Suppressor macrophage treated with lipopolysaccharide for 1 hour (primary cell): Measurements from ENCODE around the gene IFT122.

Source experiments
- DNase-seq, 3 donors: peaks; one replicate each; pipeline ENCODE4 v3.0.0-alpha.2; 2020 to 2022

The IFT122 gene

DNA sequence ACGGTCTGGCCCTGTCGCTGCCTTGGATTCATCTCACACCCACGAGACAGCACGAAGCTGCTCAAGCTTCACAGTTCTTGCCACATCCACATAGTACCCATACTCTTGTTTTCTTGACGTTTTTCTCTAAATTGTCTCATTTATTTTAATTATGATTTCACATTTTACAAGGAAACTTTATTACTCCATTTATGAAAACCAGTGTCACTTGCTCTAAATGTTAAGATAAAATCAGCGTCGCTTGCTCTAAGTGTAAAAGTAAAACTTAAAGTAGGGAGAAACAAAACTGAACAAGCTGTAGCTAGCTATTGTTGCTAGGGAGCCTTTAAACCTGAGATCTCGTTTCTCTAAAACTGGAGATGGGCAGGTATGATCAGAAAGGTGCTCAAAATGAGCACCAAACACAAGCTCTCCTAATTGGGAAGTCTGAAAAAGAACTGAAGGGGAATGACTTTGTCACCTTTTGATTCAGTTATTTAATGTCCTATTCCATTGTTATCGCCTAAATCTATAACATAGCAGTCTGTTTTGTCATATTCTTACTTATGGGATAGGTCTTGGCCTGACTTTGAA lies 680 bp downstream of the IFT122 start:
- DNase-seq: peak in 2 of 3 donors; percentile 72 to 76

DNA sequence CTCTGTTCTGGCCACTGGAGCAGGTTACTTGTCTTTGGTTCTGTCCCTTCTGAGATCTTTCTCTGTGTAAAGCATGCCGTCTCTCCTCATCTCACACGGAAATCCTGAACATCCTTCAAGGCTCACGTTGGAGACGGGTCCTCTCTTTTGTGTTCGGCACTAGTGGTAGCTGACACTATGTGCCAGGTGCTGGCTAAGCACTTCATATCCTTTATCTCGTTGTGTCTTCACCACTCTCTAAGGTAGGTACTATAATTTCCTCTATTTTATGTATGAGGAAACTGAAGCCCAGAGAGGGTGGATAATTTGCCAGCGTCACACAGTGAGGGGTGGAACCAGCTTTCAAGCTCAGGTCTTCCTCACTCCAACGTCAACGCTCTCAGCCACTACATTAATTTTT lies 1.2 kb downstream of the IFT122 start:
- no peak for DNase-seq

DNA sequence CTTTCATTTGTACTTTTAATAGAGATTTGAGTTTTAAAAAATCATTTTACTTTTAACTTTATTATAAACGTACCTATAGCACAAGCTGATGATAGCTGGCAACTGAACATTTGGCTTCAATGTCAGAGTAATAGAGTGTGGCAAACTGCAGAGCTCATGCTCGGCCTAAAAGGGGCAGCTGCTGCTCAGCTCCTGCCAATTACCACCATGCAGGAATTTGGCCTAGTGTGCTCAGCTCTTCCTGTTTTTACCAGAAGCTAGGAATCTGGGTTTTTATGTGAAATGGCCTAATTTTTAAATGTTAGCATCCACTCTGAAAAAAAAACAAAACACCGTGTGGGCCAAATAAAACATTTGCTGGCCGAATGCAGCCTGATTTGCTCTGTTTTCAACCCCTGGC lies 1.8 kb downstream of the IFT122 start:
- DNase-seq: peak in 1 of 3 donors; percentile 41

DNA sequence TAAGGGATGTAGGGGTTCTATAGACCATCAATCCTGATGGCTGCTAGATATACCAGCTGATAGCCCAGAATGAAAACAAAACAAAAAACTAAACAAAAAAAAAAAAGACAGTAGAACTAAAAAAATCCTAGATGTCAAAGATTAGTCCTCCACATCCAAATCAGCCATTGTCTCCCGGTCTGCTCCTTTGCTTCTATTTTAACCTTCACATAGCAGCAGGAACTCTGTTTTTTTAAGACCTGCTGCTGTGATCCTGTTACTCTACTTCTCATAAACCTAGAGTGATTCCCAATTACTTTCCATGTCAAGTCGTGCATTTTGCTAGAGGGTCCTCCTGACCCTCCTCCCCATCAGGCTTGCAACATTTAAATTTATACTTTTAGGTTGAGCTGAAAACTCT lies 2.5 kb downstream of the IFT122 start:
- no peak for DNase-seq

DNA sequence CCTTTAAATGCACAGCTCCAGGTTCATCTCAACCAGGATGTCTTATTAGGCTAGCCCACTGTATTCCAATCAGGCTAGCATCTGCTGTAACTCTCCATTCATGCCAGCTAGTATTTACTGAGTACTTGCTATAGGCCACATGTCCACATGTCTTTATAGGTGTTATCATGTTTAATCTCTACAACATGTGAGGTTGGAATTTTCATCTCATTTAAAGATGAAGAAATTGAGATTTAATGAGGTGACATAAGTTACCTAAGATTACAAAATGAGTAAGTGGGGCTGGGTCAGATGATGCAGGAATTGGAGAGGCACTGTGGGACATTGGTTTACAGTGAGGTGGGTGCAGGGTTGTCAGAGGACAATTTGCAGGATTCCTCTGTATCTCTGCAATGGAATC lies 2.9 kb downstream of the IFT122 start:
- DNase-seq: no peak

DNA sequence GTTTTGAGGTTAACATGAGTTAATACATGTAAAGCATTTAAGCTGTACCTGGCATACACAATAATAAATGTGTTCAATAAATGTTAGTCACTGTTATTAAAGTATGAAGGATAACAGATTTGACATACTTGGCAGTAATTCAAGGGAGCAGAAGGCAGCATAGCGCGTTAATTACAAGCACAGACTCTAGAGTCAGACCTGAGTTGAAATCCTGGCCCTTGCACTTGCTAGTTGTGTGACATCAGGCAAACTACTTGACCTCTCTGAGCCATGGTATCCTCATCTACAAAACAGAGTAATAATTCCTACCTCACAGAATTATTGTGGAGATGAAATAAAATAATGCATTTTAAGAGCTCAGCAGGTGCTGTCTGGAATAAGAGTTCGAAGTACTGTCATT lies 5.4 kb downstream of the IFT122 start:
- no peak for DNase-seq

DNA sequence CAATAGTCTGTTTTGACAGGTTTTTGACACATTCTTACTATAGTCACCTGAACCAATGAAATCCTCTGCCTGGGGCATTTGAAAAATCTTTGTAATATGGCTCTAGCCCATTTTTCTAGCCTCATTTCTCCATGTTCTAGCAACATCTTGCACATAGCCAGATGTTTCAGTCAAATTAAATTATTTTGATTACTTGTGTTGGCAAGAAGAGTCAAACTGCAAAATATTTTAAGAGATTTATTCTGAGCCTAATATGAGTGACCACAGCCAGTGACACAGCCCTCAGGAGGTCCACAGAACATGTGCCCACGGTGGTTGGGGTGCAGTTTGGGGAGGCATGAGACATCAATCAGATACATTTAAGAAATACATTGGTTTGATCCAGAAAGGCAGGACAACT lies 6.9 kb downstream of the IFT122 start:
- DNase-seq: no peak

DNA sequence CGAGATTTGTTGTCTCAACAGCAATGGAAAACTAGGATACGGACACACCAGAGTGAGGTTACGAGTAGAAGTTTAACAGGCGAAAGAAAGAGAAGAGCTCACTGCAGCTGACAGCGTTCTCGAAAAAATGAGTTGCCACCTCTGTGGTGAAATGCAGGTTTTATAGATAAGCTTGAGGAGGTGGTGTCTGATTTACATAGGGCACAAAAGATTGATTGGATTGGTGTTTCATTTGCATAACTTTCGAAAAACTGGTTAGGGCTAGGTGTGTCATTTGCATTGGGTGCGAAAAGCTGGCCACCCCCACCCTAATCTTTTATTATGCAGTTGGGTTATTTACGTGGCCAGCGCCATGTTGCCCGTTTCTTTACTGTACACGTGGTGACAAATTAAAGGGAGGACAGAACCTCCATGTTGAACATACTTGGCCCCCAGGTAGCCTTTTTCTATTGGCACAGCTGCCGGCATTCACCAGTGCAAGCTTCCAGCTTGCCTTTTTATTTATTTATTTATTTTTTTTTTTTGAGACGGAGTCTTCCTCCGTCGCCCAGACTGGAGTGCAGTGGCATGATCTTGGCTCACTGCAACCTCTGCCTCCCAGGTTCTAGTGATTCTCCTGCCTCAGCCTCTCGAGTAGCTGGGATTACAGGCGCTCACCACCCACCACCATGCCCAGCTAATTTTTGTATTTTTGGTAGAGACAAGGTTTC lies 8.3 kb downstream of the IFT122 start:
- DNase-seq: no peak

DNA sequence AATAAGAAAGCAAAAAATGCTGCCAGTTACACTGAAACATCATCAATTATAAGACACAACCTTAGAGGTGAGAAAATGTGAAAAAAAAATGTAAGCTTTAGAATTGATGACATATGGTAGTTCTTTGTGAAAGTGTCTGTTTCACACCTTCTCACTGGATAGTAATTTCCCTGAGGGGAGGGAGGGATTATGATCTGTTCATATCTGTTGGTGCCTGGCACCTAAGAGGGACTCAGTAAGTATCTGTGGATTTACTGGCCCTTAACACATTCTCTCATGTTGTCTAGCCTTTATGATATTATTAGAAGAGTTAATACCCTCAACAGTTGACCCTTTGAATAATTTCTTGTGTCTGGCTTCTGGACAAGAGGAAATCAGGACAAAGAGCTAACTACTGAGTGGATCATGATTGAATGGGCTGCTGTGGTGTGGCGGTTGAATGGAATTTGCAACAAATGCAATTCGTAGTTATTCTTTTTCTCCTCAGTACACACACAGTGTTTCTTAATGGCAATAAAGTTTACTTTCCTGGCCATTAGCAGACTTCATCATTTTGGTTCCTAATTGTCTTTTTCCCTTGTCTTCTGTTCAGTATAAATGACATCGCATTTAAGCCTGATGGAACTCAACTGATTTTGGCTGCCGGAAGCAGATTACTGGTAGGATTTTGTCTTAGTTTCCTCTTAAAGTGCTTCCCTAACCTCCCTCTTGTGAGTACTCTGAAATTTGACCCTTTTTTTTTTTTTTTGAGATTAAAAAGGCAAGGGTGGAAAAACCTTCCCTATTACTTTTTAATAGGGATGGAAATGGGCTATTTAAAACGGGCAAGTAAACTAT lies 9.5 kb downstream of the IFT122 start:
- DNase-seq: no peak

DNA sequence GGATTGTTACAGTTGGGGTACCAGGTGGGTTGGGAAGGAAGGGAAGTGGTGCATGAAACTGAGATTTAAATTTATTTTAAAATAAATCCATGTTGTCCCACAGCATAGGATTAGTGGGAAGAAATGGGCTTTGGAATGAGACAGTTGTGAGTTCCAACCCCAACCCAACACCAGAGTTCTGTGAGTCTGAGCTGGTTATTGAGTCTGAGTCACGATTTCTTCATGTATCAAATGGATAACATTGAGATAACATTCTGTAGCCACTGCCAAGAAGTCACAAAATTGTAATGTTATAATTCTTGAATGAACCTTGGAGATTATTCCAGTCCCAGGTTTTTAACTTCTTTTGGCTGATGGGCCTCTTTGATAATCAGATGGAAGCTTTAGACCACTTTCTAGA lies 13.7 kb downstream of the IFT122 start:
- DNase-seq: no peak

DNA sequence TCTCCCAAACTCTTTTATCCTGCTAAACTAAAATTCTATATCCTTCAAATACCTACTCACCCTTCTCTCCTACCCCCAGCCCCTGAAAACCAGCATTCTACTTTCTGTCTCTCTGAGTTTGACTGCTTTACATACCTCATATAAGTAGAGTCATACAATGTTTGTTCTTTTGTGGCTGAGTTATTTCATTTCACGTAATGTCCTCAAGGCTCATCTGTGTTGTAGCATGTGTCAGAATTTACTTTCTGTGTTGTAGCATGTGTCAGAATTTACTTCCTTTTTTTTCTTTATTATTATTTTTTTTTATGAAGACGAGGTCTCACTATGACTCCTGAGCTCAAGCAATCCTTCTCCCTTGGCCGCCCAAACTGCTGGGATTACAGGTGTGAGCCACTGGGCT lies 20.1 kb downstream of the IFT122 start:
- DNase-seq: no peak

DNA sequence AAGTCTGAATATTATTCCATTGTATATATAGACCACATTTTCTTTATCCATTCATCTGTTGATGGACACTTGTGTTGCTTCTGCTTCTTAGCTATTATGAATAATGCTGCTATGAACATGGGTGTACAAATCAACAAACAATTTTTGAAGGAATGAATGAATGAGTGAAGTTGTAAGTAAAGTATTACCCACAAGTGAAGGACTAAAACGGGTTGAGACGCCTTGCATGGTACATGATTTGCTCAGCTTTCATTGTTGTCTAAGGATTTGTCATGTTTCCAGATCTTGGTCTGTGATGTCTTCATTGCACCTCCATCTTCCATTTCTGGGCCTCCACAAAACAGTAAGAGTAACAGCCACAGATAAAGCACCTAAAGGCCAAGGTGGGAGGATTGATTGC lies 20.5 kb downstream of the IFT122 start:
- DNase-seq: no peak

DNA sequence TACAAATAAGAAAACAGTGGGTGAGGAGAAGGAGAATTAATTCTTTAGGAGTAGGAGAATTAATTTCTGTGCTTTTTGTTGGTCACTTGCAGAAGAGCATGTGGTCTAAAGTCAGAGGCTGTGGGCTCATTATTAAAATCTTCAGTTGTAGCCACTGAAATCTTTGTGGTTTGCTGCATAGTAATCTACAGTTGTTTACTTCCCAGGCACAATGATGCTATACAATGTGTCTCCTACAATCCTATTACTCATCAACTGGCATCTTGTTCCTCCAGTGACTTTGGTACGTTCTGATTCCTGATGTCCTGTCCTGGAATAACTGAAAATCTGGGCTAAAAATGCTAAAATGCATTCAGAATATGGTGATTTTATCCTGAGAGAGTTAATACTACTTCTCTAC lies 21.0 kb downstream of the IFT122 start:
- DNase-seq: no peak

DNA sequence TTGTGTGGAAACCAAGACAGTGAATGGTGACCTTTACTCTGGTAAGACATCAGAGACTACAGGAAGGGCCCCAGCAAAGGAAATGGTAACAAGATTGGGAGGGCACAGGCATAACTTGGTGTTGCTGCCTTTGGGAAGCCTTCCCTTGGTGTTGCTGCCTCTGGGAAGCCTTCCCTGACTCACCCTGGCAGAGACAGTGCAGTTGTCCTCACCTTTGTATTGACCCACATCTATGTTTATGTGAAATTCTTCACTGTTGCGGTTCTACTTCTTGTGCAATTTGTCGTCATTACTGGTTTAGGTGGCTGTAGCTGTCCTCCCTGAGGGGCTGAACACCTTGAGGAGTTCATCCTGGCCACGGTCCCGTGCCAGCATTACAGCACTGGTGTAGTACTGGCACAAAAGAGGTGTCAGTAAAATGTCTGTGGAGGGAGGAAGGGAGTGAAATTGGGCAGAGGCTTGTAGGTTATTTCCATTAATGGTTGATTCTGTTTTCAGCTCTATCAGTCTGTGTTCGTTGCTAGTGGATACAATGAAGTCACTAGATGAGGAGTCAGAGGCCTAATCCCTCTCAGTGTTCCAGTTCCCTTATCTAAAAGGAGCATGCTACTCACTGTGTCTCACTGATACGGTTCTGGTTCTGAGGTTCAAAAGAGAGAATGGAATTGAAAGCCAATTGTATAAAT lies 21.6 kb downstream of the IFT122 start:
- peak in 1 of 3 donors; percentile 27 for DNase-seq

DNA sequence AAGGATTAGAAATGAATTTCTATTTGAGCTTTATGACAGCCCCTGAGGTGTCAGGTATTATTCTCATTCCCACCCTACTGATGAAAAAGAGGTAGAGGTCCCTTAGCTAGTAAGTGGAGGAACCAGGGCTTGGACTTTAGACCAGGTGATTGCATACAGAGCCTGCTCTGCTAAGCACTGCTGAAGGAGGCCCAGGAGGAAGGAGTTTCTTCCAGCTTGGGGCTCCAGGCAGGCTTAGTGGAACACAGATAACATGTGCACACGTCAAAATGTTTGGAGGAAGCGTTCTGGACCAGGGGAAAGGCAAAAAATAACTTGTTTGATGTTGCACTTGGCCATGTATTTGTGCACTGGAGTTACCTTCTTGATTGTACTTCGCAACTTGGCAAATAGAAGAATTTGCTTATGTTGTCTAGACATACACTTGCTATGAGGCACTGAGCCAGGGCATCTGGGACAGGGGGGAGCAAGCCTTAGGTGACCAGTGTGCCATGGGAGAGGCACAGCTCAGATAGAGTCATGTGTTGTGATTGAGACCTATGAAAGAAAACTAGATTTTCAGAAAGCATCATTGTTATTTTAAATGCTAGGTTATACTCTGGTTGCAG lies 22.4 kb downstream of the IFT122 start:
- no peak for DNase-seq

DNA sequence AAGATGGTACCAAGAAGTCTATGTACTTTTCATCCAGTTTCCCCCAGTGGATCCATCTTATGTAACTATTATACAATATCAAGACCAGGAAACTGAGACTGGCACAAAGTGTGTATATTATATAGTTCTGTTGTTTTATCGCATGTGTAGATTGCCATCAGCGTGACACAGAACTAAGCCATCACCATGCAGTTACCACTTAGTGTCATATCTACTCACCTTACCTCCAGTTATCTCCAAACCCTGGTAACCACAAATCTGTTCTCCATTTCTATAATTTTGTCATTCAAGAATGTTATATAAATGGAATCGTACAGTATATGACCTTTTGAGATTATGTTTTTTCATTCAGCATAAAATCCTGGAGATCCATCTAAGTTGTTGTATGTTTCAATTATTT lies 23.1 kb downstream of the IFT122 start:
- no peak for DNase-seq

DNA sequence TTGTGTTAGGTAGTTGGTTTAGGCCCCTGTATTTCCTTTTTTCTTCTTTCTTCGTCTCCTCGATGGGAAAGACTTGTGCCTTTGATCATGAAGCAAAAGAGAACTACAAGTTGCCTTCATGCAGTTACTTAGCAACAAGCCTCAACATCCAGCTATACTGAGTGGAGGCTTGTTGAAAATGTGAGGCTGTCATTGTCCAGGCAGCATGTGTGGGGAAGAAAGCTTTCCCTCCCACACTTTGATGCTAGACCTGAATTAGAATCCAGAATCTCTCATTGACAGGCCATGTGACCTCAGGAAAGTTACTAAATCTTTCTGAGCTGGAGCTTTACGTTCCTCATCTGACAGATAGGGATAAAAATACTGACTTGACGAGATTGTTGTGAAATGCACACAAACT lies 23.7 kb downstream of the IFT122 start:
- DNase-seq: no peak

DNA sequence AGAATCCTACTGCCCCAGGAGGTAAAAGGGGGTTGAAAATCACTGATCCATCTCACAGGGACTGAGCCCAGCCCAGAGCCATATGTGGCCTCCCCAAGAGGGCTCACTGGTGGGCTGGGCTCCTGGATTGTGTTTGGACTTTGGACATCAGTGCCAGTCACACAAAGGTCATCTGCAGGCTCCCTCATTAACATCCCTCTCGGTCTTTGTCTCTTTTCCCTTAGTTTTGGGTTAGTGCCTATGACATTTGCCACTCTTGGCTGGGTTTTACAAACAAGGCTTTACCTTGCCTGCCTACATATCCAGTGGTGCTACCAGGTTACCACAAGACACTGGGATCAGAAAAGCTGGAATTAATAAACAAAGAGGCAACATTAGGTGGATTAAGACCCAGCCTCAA lies 27.9 kb downstream of the IFT122 start:
- DNase-seq: no peak

DNA sequence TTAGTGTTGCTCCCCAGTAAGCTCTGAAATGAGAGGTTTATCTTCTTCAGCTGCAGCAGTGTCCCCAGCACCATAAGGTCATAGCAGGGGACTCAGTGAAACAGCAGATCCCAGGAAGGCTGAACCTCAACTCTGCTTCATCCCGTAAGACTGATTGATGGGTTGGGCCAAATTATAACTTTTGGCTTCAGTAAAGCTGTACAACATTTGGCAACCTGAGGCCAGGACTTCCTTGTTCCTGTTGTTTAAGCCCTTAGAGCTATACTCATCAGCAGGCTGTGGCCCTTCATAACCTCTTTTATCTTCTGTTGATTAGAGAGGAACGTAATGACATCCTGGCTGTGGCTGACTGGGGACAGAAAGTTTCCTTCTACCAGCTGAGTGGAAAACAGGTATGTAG lies 29.0 kb downstream of the IFT122 start:
- DNase-seq: no peak

DNA sequence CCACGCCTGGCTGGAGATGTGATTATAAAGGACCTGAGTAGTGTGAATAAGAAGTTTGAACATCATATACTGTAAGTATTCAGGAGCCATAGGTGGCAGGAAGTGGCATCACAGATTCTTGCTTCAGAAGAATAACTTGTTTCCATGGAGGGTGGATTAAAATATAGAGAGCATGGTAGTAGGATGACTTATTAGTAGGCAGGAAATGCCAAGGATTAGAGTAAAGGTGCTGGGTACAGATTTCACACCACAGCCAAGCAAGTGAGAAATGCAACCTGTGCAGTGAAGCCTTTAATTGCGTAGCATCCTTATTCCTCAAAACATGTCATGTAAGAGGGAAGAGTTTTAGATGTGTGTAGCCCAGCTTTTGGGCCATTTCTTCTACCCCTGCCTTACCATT lies 30.8 kb downstream of the IFT122 start:
- DNase-seq: no peak

DNA sequence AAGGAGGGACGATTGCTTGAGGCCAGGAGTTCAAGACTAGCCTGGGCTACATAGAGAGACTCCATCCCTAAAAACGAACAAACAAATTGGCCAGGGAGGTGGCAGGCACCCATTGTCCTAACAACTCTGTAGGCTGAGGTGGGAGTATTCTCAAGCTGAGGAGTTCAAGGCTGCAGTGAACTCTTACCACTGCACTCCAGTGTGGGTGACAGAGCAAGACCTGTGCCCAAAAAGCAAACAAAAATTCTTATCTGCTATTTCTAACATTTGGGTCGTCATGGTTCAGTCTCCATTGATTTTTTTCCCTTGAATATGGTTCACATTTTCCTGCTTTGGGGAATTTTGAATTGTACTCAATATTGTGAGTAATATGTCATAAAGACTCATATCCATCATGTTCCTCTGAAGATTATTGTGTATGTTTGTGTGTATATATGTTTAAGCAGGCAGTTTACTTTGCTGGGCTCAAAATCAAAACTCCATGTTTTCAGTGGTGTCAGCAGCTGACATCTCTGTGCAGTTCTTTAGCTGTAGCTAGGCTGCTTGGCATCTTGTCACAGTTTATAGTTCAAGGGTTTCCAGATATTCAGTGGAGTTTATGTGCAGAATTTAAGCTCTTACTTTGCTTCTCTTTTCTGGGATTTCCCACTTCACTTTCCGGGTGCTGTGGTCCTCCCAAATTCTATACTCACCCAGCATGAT lies 33.2 kb downstream of the IFT122 start:
- DNase-seq: peak in 1 of 3 donors; percentile 27

DNA sequence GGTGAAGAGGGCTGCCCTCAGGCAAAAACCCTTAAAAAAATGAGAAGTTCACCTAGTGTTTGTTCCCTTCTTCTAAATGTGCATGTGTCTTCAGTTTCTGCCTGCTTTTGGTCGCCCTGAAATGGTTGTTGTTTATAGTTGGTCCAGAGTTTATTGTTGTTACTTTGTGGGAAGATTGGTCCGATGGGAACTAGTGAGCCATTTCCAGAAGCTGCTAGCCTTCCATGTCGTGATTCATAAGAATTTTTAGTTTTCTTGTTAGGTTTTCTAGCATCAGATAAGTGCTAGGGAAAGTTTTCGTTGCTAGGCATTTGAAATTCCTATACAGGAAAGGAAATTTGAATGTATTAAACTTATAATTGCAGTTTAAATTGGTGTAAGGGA lies 33.7 kb downstream of the IFT122 start:
- DNase-seq: no peak
